MM.1S (cell line): ENCODE data around the gene PRTN3.

ENCODE experiments used
- DNase-seq: peaks from one replicate; pipeline ENCODE4 v3.0.0-alpha.2; 2015
- H2AFZ ChIP-seq: fragments of 300-600 bp; sonication (generic); 2 replicates; pipeline ENCODE4 v1.6.0; 2016; ENCODE audit warnings: antibody characterized with exemption, low read length
- H3F3A ChIP-seq: fragments of 300-600 bp; sonication (generic); 2 replicates; pipeline ENCODE4 v1.6.1; 2016; ENCODE audit warnings: mild to moderate bottlenecking, antibody characterized with exemption, low read length, moderate library complexity, mixed read lengths; ENCODE audit not compliant: insufficient read depth
- H3K27ac ChIP-seq: fragments of 300-600 bp; sonication (generic); 2 replicates; pipeline ENCODE4 v1.5.1; 2016; ENCODE audit warnings: mild to moderate bottlenecking, low read length
- H3K27me3 ChIP-seq: fragments of 300-600 bp; sonication (generic); replicated peaks from 2 replicates; pipeline ENCODE4 v1.6.0; 2016; ENCODE audit warnings: low read length; ENCODE audit not compliant: insufficient read depth
- H3K36me3 ChIP-seq: fragments of 300-600 bp; sonication (generic); replicated peaks from 2 replicates; pipeline ENCODE4 v1.6.1; 2016; ENCODE audit warnings: mild to moderate bottlenecking, low read length, mixed read lengths; ENCODE audit not compliant: insufficient read depth
- H3K4me1 ChIP-seq: fragments of 300-600 bp; sonication (generic); 2 replicates; pipeline ENCODE4 v1.6.1; 2016; ENCODE audit warnings: low read length, mixed read lengths
- H3K4me2 ChIP-seq: fragments of 300-600 bp; sonication (generic); 2 replicates; pipeline ENCODE4 v1.6.0; 2016; ENCODE audit warnings: low read depth, low read length
- H3K4me3 ChIP-seq: fragments of 300-600 bp; sonication (generic); 2 replicates; pipeline ENCODE4 v1.5.1; 2016; ENCODE audit warnings: low read length, mixed read lengths
- H3K79me2 ChIP-seq: fragments of 300-600 bp; sonication (generic); 2 replicates; pipeline ENCODE4 v1.6.1; 2016; ENCODE audit warnings: mixed run types, low read length, mixed read lengths
- H3K9ac ChIP-seq: fragments of 300-600 bp; sonication (generic); 2 replicates; pipeline ENCODE4 v1.6.1; 2016; ENCODE audit warnings: low read length, mixed read lengths
- H3K9me2 ChIP-seq: fragments of 300-600 bp; sonication (generic); replicated peaks from 2 replicates; pipeline ENCODE4 v1.6.1; 2016; ENCODE audit warnings: mild to moderate bottlenecking, low read length, mixed read lengths; ENCODE audit not compliant: insufficient read depth
- H3K9me3 ChIP-seq: fragments of 300-600 bp; sonication (generic); replicated peaks from 2 replicates; pipeline ENCODE4 v1.6.1; 2016; ENCODE audit warnings: mild to moderate bottlenecking, low read length, mixed read lengths; ENCODE audit not compliant: insufficient read depth
- H4K20me1 ChIP-seq: fragments of 300-600 bp; sonication (generic); 2 replicates; pipeline ENCODE4 v1.6.1; 2016; ENCODE audit warnings: mild to moderate bottlenecking, low read length, moderate library complexity, mixed read lengths; ENCODE audit not compliant: insufficient read depth
- EZH2 ChIP-seq: fragments of 300-600 bp; sonication (generic); optimal IDR thresholded peaks from 2 replicates; pipeline ENCODE3; 2017; ENCODE audit warnings: low read depth, mild to moderate bottlenecking, antibody characterized with exemption, low read length, mixed read lengths
- EZH2phosphoT487 ChIP-seq: fragments of 300-600 bp; sonication (generic); IDR thresholded peaks from 2 replicates; pipeline ENCODE4 v1.6.1; 2018; ENCODE audit warnings: antibody characterized with exemption, low read length
- TF ChIP-seq, protein P1 (sequence below): fragments of 300-600 bp; sonication (generic); IDR thresholded peaks from 2 replicates; pipeline ENCODE4 v1.5.1; 2016; ENCODE audit warnings: antibody characterized with exemption, low read length, mixed read lengths

PRTN3 gene, protein sequence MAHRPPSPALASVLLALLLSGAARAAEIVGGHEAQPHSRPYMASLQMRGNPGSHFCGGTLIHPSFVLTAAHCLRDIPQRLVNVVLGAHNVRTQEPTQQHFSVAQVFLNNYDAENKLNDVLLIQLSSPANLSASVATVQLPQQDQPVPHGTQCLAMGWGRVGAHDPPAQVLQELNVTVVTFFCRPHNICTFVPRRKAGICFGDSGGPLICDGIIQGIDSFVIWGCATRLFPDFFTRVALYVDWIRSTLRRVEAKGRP

GRCh38 chr19:840519-841206 is at the start of gene PRTN3:
TSS of gene PRTN3 (plus strand) at chr19:840999. CDS start at chr19:841009, 10 bp downstream.
- H4K20me1 ChIP-seq, result no peaks in the 10 kb centered on the region
- H3K4me2 ChIP-seq, result no peak within 1 kb of the TSS
- H3K79me2 ChIP-seq, result no peaks in the 10 kb centered on the region
- H3F3A ChIP-seq, result peaks cover 6% of the 10 kb centered on the region
- no peak within 1 kb of the TSS for H3K4me3 ChIP-seq
- H3K9me2 ChIP-seq, result no peaks in the 10 kb centered on the region
- DNase-seq, result no peak
- peaks cover 76% of the 10 kb centered on the region for H3K27me3 ChIP-seq
- peaks cover 8% of the 10 kb centered on the region; the same call in 1 of the 2 replicates for H3K4me1 ChIP-seq
- no peak within 1 kb of the TSS for H3K27ac ChIP-seq
- H3K9ac ChIP-seq, result no peak within 1 kb of the TSS
- no peaks in the 10 kb centered on the region for H3K36me3 ChIP-seq
- H3K9me3 ChIP-seq, result no peaks in the 10 kb centered on the region
- TF ChIP-seq, protein P1, sequence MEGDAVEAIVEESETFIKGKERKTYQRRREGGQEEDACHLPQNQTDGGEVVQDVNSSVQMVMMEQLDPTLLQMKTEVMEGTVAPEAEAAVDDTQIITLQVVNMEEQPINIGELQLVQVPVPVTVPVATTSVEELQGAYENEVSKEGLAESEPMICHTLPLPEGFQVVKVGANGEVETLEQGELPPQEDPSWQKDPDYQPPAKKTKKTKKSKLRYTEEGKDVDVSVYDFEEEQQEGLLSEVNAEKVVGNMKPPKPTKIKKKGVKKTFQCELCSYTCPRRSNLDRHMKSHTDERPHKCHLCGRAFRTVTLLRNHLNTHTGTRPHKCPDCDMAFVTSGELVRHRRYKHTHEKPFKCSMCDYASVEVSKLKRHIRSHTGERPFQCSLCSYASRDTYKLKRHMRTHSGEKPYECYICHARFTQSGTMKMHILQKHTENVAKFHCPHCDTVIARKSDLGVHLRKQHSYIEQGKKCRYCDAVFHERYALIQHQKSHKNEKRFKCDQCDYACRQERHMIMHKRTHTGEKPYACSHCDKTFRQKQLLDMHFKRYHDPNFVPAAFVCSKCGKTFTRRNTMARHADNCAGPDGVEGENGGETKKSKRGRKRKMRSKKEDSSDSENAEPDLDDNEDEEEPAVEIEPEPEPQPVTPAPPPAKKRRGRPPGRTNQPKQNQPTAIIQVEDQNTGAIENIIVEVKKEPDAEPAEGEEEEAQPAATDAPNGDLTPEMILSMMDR, result no peak
- TF ChIP-seq EZH2phosphoT487 (no peak), EZH2 (no peak)
- no peak within 1 kb of the TSS for H2AFZ ChIP-seq

GRCh38 chr19:791007-791566 is 49.7 kb upstream of the PRTN3 start:
- no peak overlapping the region for H3K4me2 ChIP-seq
- H3K79me2 ChIP-seq, result 0 out of 2 replicates have a peak, but pooled peaks cover under 1% of the 10 kb centered on the region
- H3K9me3 ChIP-seq, result no peaks in the 10 kb centered on the region
- H4K20me1 ChIP-seq, result no peaks in the 10 kb centered on the region
- H3K9ac ChIP-seq, result no peak overlapping the region
- no peaks in the 10 kb centered on the region for H3K36me3 ChIP-seq
- no peaks in the 10 kb centered on the region for H3K9me2 ChIP-seq
- no peaks in the 10 kb centered on the region for H3F3A ChIP-seq
- no peak overlapping the region for H2AFZ ChIP-seq
- H3K4me3 ChIP-seq, result no peak overlapping the region
- no peak overlapping the region for H3K27ac ChIP-seq
- no peaks in the 10 kb centered on the region for H3K4me1 ChIP-seq
- TF ChIP-seq EZH2 (no peak), EZH2phosphoT487 (no peak)
- TF ChIP-seq, protein P1, result no peak
- H3K27me3 ChIP-seq, result peaks cover 21% of the 10 kb centered on the region
- no peak for DNase-seq

- Histone ChIP-seq H3K79me2 (0 out of 2 replicates have a peak, but pooled peaks cover 3% of the 10 kb centered on the region), H3K9me3 (no peaks in the 10 kb centered on the region), H3K4me2 (no peak overlapping the region), H2AFZ (no peak overlapping the region), H3K36me3 (no peaks in the 10 kb centered on the region), H3K4me1 (no peaks in the 10 kb centered on the region), H3K9me2 (no peaks in the 10 kb centered on the region), H3K27me3 (peaks cover 21% of the 10 kb centered on the region), H3K9ac (no peak overlapping the region), H3F3A (no peaks in the 10 kb centered on the region), H3K4me3 (no peak overlapping the region), H4K20me1 (no peaks in the 10 kb centered on the region), H3K27ac (no peak overlapping the region)
- no peak for DNase-seq
- TF ChIP-seq EZH2 (no peak), EZH2phosphoT487 (no peak)
- TF ChIP-seq, protein P1, result no peak
These were observed 49.1 kb upstream of the PRTN3 start for GRCh38 chr19:791567-792305.
